Transverse colon (tissue), 3 donors: ENCODE results near the gene CPA5.

Experiments used
- CTCF ChIP-seq, 5 experiments: fragments of 200-600 bp in 3 of 5; fragments of 450-650 bp in 2 of 5; sonication (generic) in 3 of 5; IDR thresholded peaks; 1 replicate in 2 of 5; 2 replicates in 3 of 5; pipeline ENCODE4 v1.5.1; 2016 to 2017; ENCODE audit warnings: antibody characterized with exemption in 5 of 5, inconsistent platforms in 3 of 5, mild to moderate bottlenecking in 2 of 5, moderate library complexity in 1 of 5
- EP300 ChIP-seq: sonication (generic); formaldehyde crosslinking; IDR thresholded peaks from one replicate; pipeline ENCODE4 v1.6.1; 2017; ENCODE audit warnings: antibody characterized with exemption, low read depth

- TF ChIP-seq CTCF (IDR thresholded peaks at IDR 0.05) (no peak), EP300 (no peak)
Measured at GRCh38 chr7:130349911-130350782, 5.5 kb downstream of the CPA5 start.
